ENCODE results near the gene TCL1A. TPM values are rescaled to one million over a fixed set of nuclear protein-coding genes. Genes with fewer than 3 reads are reported as not detected.

Gene TCL1A
- total RNA-seq, 2 experiments from 2014 or later = not detected

DNA sequence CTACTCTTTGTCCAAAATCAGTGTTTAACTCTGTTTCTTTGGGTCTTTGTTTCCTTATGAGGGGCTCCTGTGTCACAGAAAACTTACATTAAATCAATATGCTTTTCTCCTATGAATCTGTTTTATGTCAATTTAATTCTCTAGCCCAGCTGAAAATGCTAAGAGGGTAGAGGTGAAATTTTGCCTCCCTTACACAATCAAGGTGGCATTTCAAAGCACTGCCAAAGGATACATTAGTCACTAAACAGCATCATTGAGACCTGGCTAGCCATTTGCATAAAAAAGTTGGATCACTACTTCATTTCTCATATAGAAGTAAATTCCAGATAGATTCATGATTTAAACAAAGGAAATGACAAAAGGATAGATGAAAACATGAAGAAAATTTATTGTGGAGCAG lies 15.6 kb downstream of the TCL1A start:
- DNase-seq = no peak
- H3K27me3 Mint-ChIP-seq = peaks cover 19% of the 10 kb centered on the region
- no peaks in the 10 kb centered on the region for H3K9me3 Mint-ChIP-seq
- no peaks in the 10 kb centered on the region for H3K36me3 Mint-ChIP-seq (ENCODE audit: low read depth)
- H3K4me1 Mint-ChIP-seq = no peaks in the 10 kb centered on the region
- CTCF ChIA-PET = no interaction called here
- no peak overlapping the region for H3K4me3 Mint-ChIP-seq
- H3K27ac Mint-ChIP-seq = no peak overlapping the region
- POLR2A ChIA-PET = no interaction called here

DNA sequence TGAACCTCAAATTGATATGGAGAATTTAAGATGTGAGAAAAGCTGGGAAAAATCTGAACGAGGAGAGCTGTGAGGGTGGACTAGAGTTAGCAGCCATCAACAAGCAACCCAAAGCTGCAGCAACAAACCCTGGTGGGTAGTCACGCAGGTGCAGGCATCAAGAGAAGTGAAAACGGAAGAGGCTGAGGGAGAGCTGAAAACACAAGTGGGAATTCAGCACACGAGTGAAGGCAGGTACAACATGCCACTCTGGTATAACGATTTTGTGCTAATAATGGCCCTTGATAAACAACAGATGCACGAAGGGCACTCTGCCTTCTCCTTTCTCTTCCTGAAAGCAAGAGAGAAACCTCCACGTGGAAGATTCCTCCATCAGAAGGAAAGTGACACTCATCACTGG lies 16.2 kb downstream of the TCL1A start:
- ChIA-PET CTCF (no interaction called here), POLR2A (interaction anchor here (0.6 kb wide), 1 partner anchor 270 kb away, joined by 3 read pairs; no protein-coding TSS in a partner anchor)
- Mint-ChIP-seq H3K27ac (no peak overlapping the region), H3K27me3 (peaks cover 16% of the 10 kb centered on the region), H3K36me3 (ENCODE audit: low read depth) (no peaks in the 10 kb centered on the region), H3K4me3 (no peak overlapping the region), H3K4me1 (no peaks in the 10 kb centered on the region), H3K9me3 (no peaks in the 10 kb centered on the region)
- no peak for DNase-seq

DNA sequence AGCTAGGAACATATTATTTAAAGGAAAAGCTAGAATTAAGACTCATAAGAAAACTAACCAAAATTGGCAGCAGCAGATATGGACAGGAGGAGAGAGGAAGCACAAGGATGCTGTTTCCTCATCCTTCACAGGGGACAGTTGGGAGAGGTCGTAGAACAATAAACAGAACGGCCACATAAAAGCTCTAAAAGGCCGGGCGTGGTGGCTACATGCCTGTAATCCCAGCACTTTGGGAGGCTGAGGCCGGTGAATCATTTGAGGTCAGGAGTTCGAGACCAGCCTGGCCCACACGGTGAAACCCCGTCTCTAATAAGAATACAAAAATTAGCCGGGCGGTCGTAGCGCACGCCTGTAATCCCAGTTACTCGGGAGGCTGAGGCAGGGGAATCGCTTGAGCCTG lies 17.2 kb downstream of the TCL1A start:
- H3K27ac Mint-ChIP-seq = no peak overlapping the region
- POLR2A ChIA-PET = no interaction called here
- DNase-seq = no peak
- no peak overlapping the region for H3K4me3 Mint-ChIP-seq
- no peaks in the 10 kb centered on the region for H3K4me1 Mint-ChIP-seq
- no peaks in the 10 kb centered on the region for H3K36me3 Mint-ChIP-seq (ENCODE audit: low read depth)
- H3K27me3 Mint-ChIP-seq = peaks cover 15% of the 10 kb centered on the region
- no peaks in the 10 kb centered on the region for H3K9me3 Mint-ChIP-seq
- CTCF ChIA-PET = no interaction called here

DNA sequence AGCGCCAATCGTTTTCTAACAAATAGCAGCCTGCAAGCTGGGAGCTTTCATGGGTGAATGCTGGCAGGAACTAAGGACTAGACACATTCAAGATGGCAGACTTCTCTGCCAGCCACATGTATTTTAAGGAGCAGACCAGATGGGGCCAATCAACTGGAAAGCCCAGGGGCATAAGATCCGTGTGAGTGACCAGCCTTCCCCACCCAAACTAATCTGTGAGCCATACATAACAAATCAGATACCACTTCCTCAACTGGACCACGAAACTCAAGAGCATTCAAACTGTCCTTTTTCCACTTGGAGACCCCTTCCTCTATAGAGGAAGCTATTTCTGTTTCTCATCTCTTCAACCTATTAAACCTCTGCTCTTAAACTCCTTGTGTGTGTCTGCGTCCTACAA lies 18.0 kb downstream of the TCL1A start:
- H3K4me3 Mint-ChIP-seq = no peak overlapping the region
- no peaks in the 10 kb centered on the region for H3K4me1 Mint-ChIP-seq
- ChIA-PET CTCF (interaction anchor here (0.7 kb wide), 1 partner anchor 1192 kb away, joined by 3 read pairs; no protein-coding TSS in a partner anchor), POLR2A (no interaction called here)
- no peaks in the 10 kb centered on the region for H3K9me3 Mint-ChIP-seq
- no peak overlapping the region for H3K27ac Mint-ChIP-seq
- H3K27me3 Mint-ChIP-seq = peaks cover 15% of the 10 kb centered on the region
- H3K36me3 Mint-ChIP-seq (ENCODE audit: low read depth) = no peaks in the 10 kb centered on the region
- DNase-seq = no peak

DNA sequence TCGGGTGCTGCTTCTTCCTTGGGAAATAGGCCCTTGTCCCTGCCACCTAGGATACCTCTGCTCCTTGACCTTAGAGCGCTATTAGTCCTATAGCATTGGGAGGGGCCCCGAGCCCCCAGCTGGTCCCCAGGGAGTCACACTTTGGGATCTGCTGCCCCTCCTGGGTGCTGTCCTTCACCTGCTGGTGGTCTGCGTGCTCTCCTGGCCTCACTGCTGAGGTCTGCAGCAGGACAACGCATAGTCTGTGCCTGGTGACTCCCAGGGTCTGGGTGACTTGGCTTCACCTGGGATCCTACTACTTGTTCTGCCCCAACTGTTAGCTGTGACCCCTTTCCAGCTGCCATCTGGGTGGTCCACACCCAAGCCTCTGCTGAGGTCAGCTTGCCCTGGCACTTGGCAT lies 18.9 kb downstream of the TCL1A start:
- ChIA-PET CTCF (no interaction called here), POLR2A (no interaction called here)
- DNase-seq = no peak
- no peak overlapping the region for H3K4me3 Mint-ChIP-seq
- H3K4me1 Mint-ChIP-seq = no peaks in the 10 kb centered on the region
- H3K9me3 Mint-ChIP-seq = no peaks in the 10 kb centered on the region
- H3K27ac Mint-ChIP-seq = no peak overlapping the region
- H3K36me3 Mint-ChIP-seq (ENCODE audit: low read depth) = no peaks in the 10 kb centered on the region
- peaks cover 13% of the 10 kb centered on the region for H3K27me3 Mint-ChIP-seq

DNA sequence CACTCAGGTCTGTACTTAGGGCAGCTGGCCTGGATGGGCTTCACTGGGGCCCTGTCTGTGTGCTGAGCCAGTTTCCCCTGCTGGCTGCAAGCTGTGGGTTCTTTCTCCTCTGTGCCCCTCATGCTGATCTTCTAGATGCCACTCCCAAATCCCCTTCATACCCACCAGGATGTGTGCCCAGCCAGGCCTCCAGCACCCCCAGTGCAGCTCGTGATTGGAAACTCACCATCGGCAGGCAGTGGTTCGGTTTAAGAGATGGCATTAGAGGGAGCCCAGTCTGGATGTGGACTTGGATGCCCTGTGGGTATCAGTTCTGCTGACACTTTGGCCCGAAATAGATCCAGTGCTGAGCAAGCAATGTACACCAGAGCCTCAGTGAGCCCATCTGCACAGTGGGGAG lies 21.8 kb downstream of the TCL1A start:
- no peak for DNase-seq
- Mint-ChIP-seq H3K36me3 (ENCODE audit: low read depth) (no peaks in the 10 kb centered on the region), H3K27me3 (peaks cover 2% of the 10 kb centered on the region), H3K4me1 (no peaks in the 10 kb centered on the region), H3K27ac (no peak overlapping the region), H3K4me3 (no peak overlapping the region), H3K9me3 (no peaks in the 10 kb centered on the region)
- POLR2A ChIA-PET = no interaction called here
- CTCF ChIA-PET = no interaction called here

DNA sequence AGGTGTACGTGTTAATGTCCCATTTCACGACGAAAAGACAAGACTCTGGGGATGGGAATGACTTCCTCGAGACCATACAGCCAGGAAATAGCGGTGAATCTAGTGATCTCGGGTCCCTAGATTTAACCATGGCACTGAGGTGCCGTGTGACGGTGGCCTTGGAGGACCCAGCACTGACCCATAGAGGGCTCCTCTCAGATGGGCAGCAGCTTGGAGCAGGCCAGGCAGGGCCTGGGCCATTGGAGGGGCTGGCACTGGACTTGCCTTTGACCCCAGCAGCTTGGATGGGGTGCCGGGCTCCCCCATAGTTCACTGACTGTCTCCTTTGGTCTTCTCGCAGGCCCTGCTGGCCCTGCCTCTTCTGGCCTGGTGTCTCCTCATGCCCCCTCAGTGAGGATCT lies 22.3 kb downstream of the TCL1A start:
- CTCF ChIA-PET = no interaction called here
- no peaks in the 10 kb centered on the region for H3K4me1 Mint-ChIP-seq

DNA sequence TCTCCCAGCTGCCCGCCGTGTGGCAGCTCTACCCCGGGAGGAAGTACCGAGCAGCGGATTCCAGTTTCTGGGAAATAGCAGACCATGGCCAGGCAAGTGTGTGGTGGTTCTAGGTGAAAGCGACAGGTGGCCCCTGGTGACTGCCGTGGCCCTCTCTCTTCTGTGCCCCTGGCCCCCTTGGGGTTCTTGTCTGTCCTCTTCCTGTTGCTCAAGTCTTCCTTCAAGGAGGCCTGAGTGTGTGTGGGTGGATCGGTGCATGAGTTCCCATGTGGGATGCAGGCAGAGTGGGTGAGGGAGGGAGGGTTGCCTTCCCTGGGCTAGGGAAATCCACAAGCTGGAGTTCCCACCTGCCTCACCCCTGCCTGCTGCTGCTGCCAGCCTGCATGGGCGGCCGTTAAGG lies 23.1 kb downstream of the TCL1A start:
- Mint-ChIP-seq H3K36me3 (ENCODE audit: low read depth) (no peaks in the 10 kb centered on the region), H3K4me1 (no peaks in the 10 kb centered on the region), H3K27ac (no peak overlapping the region), H3K4me3 (no peak overlapping the region), H3K9me3 (no peaks in the 10 kb centered on the region), H3K27me3 (peaks cover 2% of the 10 kb centered on the region)
- ChIA-PET POLR2A (no interaction called here), CTCF (no interaction called here)
- DNase-seq = no peak

More for the DNA sequence above, 22.3 kb downstream of the TCL1A start:
- Mint-ChIP-seq H3K9me3 (no peaks in the 10 kb centered on the region), H3K36me3 (ENCODE audit: low read depth) (no peaks in the 10 kb centered on the region), H3K27ac (no peak overlapping the region), H3K27me3 (peaks cover 2% of the 10 kb centered on the region), H3K4me3 (no peak overlapping the region)
- POLR2A ChIA-PET = no interaction called here
- no peak for DNase-seq

DNA sequence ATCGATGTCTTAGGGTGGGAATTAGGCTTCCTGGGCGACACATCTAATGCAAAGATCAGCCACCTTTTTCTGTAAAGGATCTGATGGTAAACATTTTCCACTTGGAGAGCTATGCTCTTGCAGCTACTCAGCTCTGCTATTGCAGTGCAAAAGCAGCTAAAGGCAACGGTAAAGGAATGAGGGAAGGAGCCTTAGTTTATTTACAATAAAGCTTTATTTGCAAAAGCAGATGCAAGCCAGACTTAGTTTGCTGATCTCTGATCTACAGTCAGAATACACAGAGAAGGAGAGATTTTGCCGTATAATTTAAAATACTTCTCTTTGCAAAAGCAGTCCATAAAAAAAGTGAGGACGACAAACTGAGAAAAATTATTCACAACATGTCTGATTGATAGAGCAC lies 24.5 kb downstream of the TCL1A start:
- no peak for DNase-seq
- no peak overlapping the region for H3K27ac Mint-ChIP-seq
- H3K36me3 Mint-ChIP-seq (ENCODE audit: low read depth) = no peaks in the 10 kb centered on the region
- H3K27me3 Mint-ChIP-seq = peaks cover 2% of the 10 kb centered on the region
- POLR2A ChIA-PET = no interaction called here
- CTCF ChIA-PET = no interaction called here
- H3K4me1 Mint-ChIP-seq = no peaks in the 10 kb centered on the region
- H3K4me3 Mint-ChIP-seq = no peak overlapping the region
- H3K9me3 Mint-ChIP-seq = no peaks in the 10 kb centered on the region

DNA sequence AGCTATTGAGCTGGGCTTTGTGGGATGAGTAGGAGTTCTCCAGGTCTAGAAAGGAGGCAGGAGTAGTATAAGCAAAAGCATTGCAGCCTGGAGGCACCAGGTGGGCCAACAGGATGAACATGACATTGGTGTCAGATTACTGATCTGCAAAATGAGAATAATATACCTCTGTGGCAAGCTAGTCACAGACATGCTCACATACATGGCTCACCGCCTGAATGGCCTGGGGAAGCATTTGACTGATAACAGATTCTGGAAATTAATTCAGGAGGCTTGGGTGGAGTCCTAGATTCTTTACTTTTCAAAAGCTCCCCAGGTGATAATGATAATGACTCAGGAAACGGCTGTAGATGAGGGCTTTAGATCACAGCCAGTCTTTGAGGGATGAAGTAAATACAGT lies 27.0 kb downstream of the TCL1A start:
- CTCF ChIA-PET = no interaction called here
- Mint-ChIP-seq H3K9me3 (no peaks in the 10 kb centered on the region), H3K27ac (no peak overlapping the region), H3K27me3 (peaks cover 8% of the 10 kb centered on the region), H3K4me1 (no peaks in the 10 kb centered on the region), H3K36me3 (ENCODE audit: low read depth) (no peaks in the 10 kb centered on the region), H3K4me3 (no peak overlapping the region)
- POLR2A ChIA-PET = no interaction called here
- no peak for DNase-seq

DNA sequence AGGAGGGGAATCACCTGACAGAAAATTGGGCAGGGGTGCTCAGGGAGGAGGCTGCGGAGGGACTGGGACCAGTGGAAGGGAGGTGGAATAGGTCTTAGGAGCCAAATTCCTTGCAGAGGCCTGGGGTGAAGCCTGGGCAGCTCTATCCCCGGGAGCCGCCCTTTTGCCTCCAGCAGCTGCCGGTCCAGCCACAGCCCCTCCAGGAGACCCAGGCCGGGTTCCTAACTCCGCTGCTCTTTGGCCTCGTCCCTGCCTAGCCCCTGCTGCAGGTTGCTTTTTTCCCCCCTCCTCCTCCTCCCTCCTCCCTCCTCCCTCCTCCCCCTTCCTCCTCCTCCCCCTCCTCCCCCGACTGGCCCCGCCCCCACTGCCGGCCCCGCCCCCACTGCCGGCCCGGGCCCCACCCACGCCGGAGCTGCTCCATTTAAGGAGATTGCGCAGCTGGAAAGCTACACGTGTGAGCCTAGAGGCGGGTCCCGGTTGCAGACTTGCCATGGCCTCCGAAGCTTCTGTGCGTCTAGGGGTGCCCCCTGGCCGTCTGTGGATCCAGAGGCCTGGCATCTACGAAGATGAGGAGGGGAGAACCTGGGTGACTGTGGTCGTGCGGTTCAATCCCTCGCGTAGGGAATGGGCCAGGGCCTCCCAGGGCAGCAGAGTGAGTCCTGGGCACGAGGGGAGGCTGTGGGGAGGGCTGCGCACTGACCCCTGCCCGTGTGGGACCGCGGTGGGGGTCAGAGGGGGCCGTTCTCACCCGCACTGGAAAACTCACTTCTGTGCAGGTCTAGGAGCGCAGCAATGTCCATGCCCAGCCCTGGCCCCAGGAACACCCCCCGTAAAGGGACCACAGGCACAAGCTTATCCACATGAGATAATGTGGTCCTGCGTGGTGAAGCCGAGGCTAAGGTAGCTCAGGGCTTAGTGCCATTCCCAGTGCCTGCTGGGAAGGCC lies 27.7 kb downstream of the TCL1A start, which contains the start of gene TCL1B:
Gene TCL1B (plus strand): TSS at position 449 of the 945 bp plus-strand sequence. CDS start 42 bp downstream, at position 491.
- ChIA-PET POLR2A (no interaction called here), CTCF (no interaction called here)
- no peak for DNase-seq
- Mint-ChIP-seq H3K4me3 (no peak within 1 kb of the TSS), H3K4me1 (no peaks in the 10 kb centered on the region), H3K27ac (no peak within 1 kb of the TSS), H3K27me3 (peaks cover 8% of the 10 kb centered on the region), H3K9me3 (no peaks in the 10 kb centered on the region), H3K36me3 (ENCODE audit: low read depth) (no peaks in the 10 kb centered on the region)

DNA sequence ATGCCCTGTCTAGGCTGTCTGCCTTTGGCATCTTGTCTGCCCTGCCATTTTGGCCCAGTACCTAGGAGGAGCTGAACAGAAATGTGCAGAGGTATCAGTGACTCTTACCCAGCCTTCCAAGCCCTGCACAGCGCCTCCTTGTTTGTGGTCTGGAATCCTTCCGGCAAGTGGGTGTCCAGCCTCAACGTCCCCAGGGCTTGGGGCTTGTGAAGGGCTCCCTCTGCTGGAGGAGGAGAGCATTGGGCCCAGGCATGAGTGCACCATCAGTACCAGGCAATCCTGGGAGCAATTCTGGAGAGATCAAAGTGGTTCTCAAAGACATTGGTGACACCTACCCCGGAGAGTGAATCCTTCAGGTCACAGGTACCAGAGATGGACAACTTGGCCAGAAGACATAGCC lies 30.1 kb downstream of the TCL1A start:
- peaks cover 13% of the 10 kb centered on the region for H3K27me3 Mint-ChIP-seq
- H3K27ac Mint-ChIP-seq = no peak overlapping the region
- no peaks in the 10 kb centered on the region for H3K36me3 Mint-ChIP-seq (ENCODE audit: low read depth)
- DNase-seq = peak; percentile 33
- CTCF ChIA-PET = interaction anchor here (0.7 to 2.6 kb wide), 4 partner anchors 122 to 257 kb away, joined by 3 to 10 read pairs (median 6); no protein-coding TSS in a partner anchor
- POLR2A ChIA-PET = no interaction called here
- H3K4me3 Mint-ChIP-seq = no peak overlapping the region
- H3K4me1 Mint-ChIP-seq = no peaks in the 10 kb centered on the region
- H3K9me3 Mint-ChIP-seq = no peaks in the 10 kb centered on the region

DNA sequence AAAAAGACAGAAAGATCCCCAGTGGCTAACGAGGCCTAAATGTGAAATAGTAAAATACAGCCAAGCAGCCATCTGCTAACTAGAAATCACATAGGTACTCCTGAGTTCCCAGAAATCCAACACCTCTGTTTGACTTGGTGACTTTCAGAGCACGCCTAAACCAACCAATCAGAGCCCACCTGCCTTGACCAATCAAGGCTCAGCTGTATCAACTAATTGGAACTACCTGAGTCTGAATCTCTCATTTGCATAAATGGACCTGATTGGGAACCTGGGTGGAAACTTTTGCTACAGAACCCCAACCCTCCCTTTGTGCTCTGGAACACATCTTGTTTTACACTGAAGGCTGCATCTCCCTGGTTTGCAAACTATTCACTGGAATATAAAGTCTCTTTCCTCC lies 32.8 kb downstream of the TCL1A start:
- Mint-ChIP-seq H3K4me3 (no peak overlapping the region), H3K36me3 (ENCODE audit: low read depth) (no peaks in the 10 kb centered on the region), H3K4me1 (no peaks in the 10 kb centered on the region), H3K27ac (no peak overlapping the region), H3K27me3 (peaks cover 18% of the 10 kb centered on the region), H3K9me3 (no peaks in the 10 kb centered on the region)
- ChIA-PET CTCF (no interaction called here), POLR2A (no interaction called here)
- no peak for DNase-seq

Data from activated CD4-positive, alpha-beta memory T cell treated with anti-CD3 and anti-CD28 coated beads, Interleukin-2, amount 10 ng/mL, durations not matched to agents 7 days and 5 days (primary cell).